ENCODE measurements around the gene STX1B. TPM values are rescaled to one million over a fixed set of nuclear protein-coding genes. Genes with fewer than 3 reads are reported as not detected.

The STX1B gene
- total and polyA plus RNA-seq, 12 donors = 0.17 to 5.3 (median 1.6) TPM; not detected in 2

GRCh38 chr16:30980023-30980371, 30.4 kb downstream of the STX1B start:
- DNase-seq = no peak
- WGBS, 4 donors = 91 to 96% (median 94%) methylated on average over 15 of the region's 15 CpGs
- Histone ChIP-seq H3K4me1 (replicated peaks in 1 of 2) (peaks cover 0 to under 1% of the 10 kb centered on the region in 2 donors), H3K36me3 (replicated peaks in 1 of 2) (peaks cover 0 to 91% of the 10 kb centered on the region in 2 donors), H3K9me3 (replicated peaks in 1 of 3) (no peaks in the 10 kb centered on the region), H3K4me3 (no peak overlapping the region), H3K27ac (no peak overlapping the region), H3K27me3 (no peaks in the 10 kb centered on the region)
- TF ChIP-seq, protein P1, sequence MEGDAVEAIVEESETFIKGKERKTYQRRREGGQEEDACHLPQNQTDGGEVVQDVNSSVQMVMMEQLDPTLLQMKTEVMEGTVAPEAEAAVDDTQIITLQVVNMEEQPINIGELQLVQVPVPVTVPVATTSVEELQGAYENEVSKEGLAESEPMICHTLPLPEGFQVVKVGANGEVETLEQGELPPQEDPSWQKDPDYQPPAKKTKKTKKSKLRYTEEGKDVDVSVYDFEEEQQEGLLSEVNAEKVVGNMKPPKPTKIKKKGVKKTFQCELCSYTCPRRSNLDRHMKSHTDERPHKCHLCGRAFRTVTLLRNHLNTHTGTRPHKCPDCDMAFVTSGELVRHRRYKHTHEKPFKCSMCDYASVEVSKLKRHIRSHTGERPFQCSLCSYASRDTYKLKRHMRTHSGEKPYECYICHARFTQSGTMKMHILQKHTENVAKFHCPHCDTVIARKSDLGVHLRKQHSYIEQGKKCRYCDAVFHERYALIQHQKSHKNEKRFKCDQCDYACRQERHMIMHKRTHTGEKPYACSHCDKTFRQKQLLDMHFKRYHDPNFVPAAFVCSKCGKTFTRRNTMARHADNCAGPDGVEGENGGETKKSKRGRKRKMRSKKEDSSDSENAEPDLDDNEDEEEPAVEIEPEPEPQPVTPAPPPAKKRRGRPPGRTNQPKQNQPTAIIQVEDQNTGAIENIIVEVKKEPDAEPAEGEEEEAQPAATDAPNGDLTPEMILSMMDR (IDR thresholded peaks at IDR 0.05) = no peak
- no peak for TF ChIP-seq POLR2A (IDR thresholded peaks at IDR 0.05)
- intact Hi-C loops (cut with DNase I) = loop anchor here (5.0 to 10.0 kb wide), 7 partner anchors 55 to 885 kb away; partner anchors contain the start of genes ZNF843 (in 2 of the 2), FBXL19 (in 1 of the 2) and PYCARD (in 1 of the 2)

GRCh38 chr16:30979170-30980022, 31.0 kb downstream of the STX1B start:
- H3K4me1 ChIP-seq (replicated peaks in 1 of 2) = no peaks in the 10 kb centered on the region
- TF ChIP-seq POLR2A (IDR thresholded peaks at IDR 0.05) = no peak
- TF ChIP-seq, protein P1 (IDR thresholded peaks at IDR 0.05) = no peak
- intact Hi-C loops (cut with DNase I) = loop anchor here (5.0 to 10.0 kb wide), 7 partner anchors 55 to 885 kb away; partner anchors contain the start of genes ZNF843 (in 2 of the 2), FBXL19 (in 1 of the 2) and PYCARD (in 1 of the 2)
- DNase-seq = no peak
- peaks cover 0 to 91% of the 10 kb centered on the region in 2 donors for H3K36me3 ChIP-seq (replicated peaks in 1 of 2)
- 87 to 91% (median 88%) methylated on average over 18 to 62 of the region's 62 CpGs for WGBS, 4 donors
- no peaks in the 10 kb centered on the region for H3K27me3 ChIP-seq
- H3K4me3 ChIP-seq = no peak overlapping the region
- no peak overlapping the region for H3K27ac ChIP-seq
- no peaks in the 10 kb centered on the region for H3K9me3 ChIP-seq (replicated peaks in 1 of 3)

GRCh38 chr16:30977502-30977901, 32.9 kb downstream of the STX1B start:
- Histone ChIP-seq H3K27me3 (no peaks in the 10 kb centered on the region), H3K9me3 (replicated peaks in 1 of 3) (no peaks in the 10 kb centered on the region), H3K4me3 (no peak overlapping the region), H3K4me1 (replicated peaks in 1 of 2) (no peaks in the 10 kb centered on the region), H3K36me3 (replicated peaks in 1 of 2) (peaks cover 0 to 92% of the 10 kb centered on the region in 2 donors), H3K27ac (no peak overlapping the region)
- intact Hi-C loops (cut with DNase I) = no loop called here
- WGBS, 4 donors = 77 to 87% (median 84%) methylated on average over 2 to 17 of the region's 17 CpGs
- no peak for TF ChIP-seq POLR2A (IDR thresholded peaks at IDR 0.05)
- TF ChIP-seq, protein P1 (IDR thresholded peaks at IDR 0.05) = no peak
- DNase-seq = no peak

- H3K9me3 ChIP-seq (replicated peaks in 1 of 3) = no peaks in the 10 kb centered on the region
- WGBS, 4 donors = 89 to 95% (median 94%) methylated on average over 4 of the region's 4 CpGs
- DNase-seq = no peak
- no peaks in the 10 kb centered on the region for H3K4me1 ChIP-seq (replicated peaks in 1 of 2)
- peaks cover 0 to 96% of the 10 kb centered on the region in 2 donors for H3K36me3 ChIP-seq (replicated peaks in 1 of 2)
- no peaks in the 10 kb centered on the region for H3K27me3 ChIP-seq
- H3K27ac ChIP-seq = no peak overlapping the region
- H3K4me3 ChIP-seq = no peak overlapping the region
- TF ChIP-seq, protein P1 (IDR thresholded peaks at IDR 0.05) = no peak
- no peak for TF ChIP-seq POLR2A (IDR thresholded peaks at IDR 0.05)
- intact Hi-C loops (cut with DNase I) = no loop called here
Observed at GRCh38 chr16:30976486-30976885, 34.0 kb downstream of the STX1B start.
